RWPE2 (cell line): ENCODE results near the gene PHLPP2.

Source experiments
- ATAC-seq: fragments of 200-7000 bp; cut with Tn5 transposase; 3 replicates; pipeline ENCODE4 v1.9.1; 2021; ENCODE audit warnings: low read depth
- DNase-seq: peaks from one replicate; pipeline ENCODE4 v3.0.0-alpha.2; 2020; ENCODE audit warnings: low spot score
- H3K27ac ChIP-seq: fragments of 450-650 bp; 2 replicates; pipeline ENCODE4 v1.5.1; 2017; ENCODE audit warnings: mild to moderate bottlenecking; ENCODE audit not compliant: poor library complexity, severe bottlenecking
- H3K27me3 ChIP-seq: fragments of 250-450 bp; sonication (Bioruptor Pico); 2 replicates; pipeline ENCODE4 v1.5.1; 2021; ENCODE audit warnings: mild to moderate bottlenecking, moderate library complexity; ENCODE audit not compliant: insufficient read depth, poor library complexity, severe bottlenecking
- H3K36me3 ChIP-seq: fragments of 250-450 bp; sonication (Bioruptor Pico); 2 replicates; pipeline ENCODE4 v1.5.1; 2020; ENCODE audit warnings: low read depth, mild to moderate bottlenecking, moderate library complexity
- H3K4me1 ChIP-seq: fragments of 250-450 bp; sonication (Bioruptor Pico); 2 replicates; pipeline ENCODE4 v1.5.1; 2021; ENCODE audit warnings: mild to moderate bottlenecking, moderate library complexity; ENCODE audit not compliant: insufficient read depth, poor library complexity, severe bottlenecking
- H3K4me3 ChIP-seq: fragments of 250-450 bp; sonication (Bioruptor Pico); 2 replicates; pipeline ENCODE4 v1.5.1; 2021; ENCODE audit warnings: mild to moderate bottlenecking, moderate library complexity; ENCODE audit not compliant: severe bottlenecking
- H3K9me3 ChIP-seq: fragments of 250-450 bp; sonication (Bioruptor Pico); 2 replicates; pipeline ENCODE4 v1.5.1; 2021; ENCODE audit warnings: mild to moderate bottlenecking, moderate library complexity; ENCODE audit not compliant: severe bottlenecking
- TF ChIP-seq, protein P1 (sequence below): fragments of 450-650 bp; IDR thresholded peaks from one replicate; pipeline ENCODE4 v1.5.1; 2017; ENCODE audit warnings: mild to moderate bottlenecking, moderate library complexity; ENCODE audit not compliant: poor library complexity, severe bottlenecking

Gene PHLPP2

DNA sequence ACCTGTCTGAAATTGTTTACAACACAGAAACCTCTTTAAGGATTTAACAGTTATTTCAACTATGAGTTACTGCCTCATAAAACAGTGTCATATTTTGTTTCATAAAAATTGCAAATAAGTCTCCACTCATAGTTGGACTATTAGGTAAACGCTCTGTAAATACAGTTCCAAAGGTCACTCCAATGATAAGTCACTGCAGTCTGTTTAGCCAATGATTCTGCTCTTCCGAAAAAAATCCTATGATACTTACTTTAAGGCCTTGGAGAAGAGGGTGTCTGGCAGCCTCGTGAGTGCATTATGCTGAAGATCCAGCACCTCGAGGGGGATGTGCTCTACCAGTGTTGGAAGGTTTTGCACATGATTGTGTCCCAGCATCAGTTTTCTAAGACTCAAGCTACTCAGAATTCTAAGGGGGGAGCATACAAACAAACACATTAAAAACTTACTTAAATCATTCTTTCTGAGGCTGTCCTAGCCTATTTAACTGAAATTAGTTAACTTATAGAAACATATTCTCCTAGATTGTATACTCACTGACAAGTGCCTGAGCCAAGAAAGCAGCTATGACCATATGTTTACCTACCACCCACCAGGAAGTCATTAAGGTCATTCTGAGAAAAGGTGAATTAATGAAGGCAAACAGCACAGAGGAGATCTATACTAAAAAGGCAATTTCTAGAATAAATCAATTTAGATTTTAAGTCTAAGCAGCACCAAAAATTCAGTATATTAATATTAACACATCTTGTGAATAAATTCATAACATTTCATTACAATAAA is 57.4 kb downstream of the PHLPP2 start:
- peaks cover 79% of the 10 kb centered on the region for H3K36me3 ChIP-seq

DNA sequence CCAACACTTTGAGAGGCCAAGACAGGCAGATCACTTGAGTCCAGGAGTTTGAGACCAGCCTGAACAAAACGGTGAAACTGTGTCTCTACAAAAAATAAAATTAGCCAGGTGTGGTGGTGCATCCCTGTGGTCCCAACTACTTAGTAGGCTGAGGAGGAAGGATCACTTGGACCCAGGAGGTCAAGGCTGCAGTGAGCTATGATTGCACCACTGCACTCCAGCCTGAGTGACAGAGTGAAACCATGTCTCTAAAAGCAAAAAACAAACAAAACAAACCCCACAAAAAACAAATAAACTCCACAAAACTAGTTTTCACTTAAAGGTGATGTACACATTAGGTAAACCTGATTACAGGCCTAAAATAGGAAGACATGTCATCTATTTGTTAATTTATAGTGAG is 58.2 kb downstream of the PHLPP2 start:
- Histone ChIP-seq H3K4me1 (no peaks in the 10 kb centered on the region), H3K27me3 (no peaks in the 10 kb centered on the region), H3K36me3 (peaks cover 82% of the 10 kb centered on the region), H3K9me3 (no peaks in the 10 kb centered on the region), H3K27ac (no peak overlapping the region), H3K4me3 (no peak overlapping the region)
- ATAC-seq (no peak), DNase-seq (no peak)
- TF ChIP-seq, protein P1, sequence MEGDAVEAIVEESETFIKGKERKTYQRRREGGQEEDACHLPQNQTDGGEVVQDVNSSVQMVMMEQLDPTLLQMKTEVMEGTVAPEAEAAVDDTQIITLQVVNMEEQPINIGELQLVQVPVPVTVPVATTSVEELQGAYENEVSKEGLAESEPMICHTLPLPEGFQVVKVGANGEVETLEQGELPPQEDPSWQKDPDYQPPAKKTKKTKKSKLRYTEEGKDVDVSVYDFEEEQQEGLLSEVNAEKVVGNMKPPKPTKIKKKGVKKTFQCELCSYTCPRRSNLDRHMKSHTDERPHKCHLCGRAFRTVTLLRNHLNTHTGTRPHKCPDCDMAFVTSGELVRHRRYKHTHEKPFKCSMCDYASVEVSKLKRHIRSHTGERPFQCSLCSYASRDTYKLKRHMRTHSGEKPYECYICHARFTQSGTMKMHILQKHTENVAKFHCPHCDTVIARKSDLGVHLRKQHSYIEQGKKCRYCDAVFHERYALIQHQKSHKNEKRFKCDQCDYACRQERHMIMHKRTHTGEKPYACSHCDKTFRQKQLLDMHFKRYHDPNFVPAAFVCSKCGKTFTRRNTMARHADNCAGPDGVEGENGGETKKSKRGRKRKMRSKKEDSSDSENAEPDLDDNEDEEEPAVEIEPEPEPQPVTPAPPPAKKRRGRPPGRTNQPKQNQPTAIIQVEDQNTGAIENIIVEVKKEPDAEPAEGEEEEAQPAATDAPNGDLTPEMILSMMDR, result no peak

More for the DNA sequence above, 57.4 kb downstream of the PHLPP2 start:
- Histone ChIP-seq H3K4me1 (no peaks in the 10 kb centered on the region), H3K9me3 (no peaks in the 10 kb centered on the region), H3K27me3 (no peaks in the 10 kb centered on the region), H3K4me3 (no peak overlapping the region), H3K27ac (no peak overlapping the region)
- DNase-seq, result no peak
- TF ChIP-seq, protein P1, result no peak
- ATAC-seq, result no peak

DNA sequence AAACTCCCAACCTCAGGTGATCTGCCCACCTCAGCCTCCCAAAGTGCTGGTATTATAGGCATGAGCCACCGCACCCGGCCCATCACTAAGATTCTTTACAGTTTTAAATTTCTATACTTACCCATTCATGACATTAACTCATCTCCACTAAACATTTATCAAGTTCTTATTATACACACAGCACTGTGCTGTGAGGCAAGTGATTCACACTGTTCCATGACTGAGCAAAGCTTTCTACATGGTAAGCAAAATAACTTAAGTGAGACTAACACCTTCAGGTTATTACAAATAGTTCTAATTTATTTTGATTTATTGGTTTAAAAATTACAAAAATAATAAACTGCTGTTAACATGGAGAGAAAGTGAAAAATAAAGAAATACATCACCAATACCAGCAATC is 65.0 kb downstream of the PHLPP2 start:
- TF ChIP-seq, protein P1, result no peak
- no peaks in the 10 kb centered on the region for H3K4me1 ChIP-seq
- H3K27ac ChIP-seq, result no peak overlapping the region
- H3K4me3 ChIP-seq, result no peak overlapping the region
- ATAC-seq (no peak), DNase-seq (no peak)
- no peaks in the 10 kb centered on the region for H3K27me3 ChIP-seq
- no peaks in the 10 kb centered on the region for H3K9me3 ChIP-seq
- peaks cover 80% of the 10 kb centered on the region for H3K36me3 ChIP-seq

DNA sequence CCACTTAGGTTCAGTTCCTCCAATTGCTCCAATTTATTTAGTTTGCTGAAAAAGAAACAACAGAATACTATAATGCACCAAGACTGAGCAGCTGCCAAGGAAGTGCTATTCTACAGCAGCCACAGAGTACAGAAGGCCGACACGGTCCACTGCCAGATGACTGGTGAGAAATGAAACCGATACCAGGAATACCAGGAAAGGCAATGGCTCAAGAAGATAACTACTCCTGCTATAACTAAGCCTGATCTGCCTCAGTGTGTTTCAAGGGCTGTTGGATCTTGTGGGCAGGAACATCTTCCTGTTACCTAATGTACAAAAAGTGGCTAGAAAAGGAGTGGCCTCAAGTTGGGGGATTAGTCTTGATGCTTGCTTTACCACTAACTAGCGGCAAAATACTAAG is 65.7 kb downstream of the PHLPP2 start:
- Histone ChIP-seq H3K4me1 (no peaks in the 10 kb centered on the region), H3K27me3 (no peaks in the 10 kb centered on the region), H3K9me3 (no peaks in the 10 kb centered on the region), H3K36me3 (peaks cover 82% of the 10 kb centered on the region), H3K4me3 (no peak overlapping the region), H3K27ac (no peak overlapping the region)
- no peak for DNase-seq
- ATAC-seq, result no peak
- TF ChIP-seq, protein P1, result no peak

DNA sequence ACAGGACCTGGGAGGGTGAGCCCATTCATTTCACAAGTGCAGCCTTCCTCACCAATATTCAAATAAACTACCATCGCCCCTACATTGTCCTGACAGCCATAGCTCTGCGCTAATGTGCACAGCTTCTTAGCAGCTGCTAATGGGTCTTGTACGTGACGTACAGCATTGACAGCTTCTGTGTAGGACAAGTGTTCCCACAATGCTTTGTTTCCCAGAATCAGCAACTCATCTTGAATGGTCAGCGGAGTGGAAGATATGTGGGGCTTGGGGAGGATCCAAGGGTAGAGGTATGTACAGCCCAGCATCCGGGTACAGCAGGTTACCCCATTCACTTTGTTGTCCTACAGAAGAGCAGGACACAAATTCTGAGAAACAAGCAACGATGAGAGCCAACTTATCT is 74.8 kb downstream of the PHLPP2 start:
- H3K9me3 ChIP-seq, result no peaks in the 10 kb centered on the region
- no peaks in the 10 kb centered on the region for H3K27me3 ChIP-seq
- H3K4me3 ChIP-seq, result no peak overlapping the region
- H3K36me3 ChIP-seq, result peaks cover 58% of the 10 kb centered on the region
- H3K27ac ChIP-seq, result no peak overlapping the region
- no peak for ATAC-seq
- DNase-seq, result no peak
- TF ChIP-seq, protein P1, result no peak
- H3K4me1 ChIP-seq, result no peaks in the 10 kb centered on the region
